BLaER1 (cell line): ENCODE results near the gene GRAMD4.

Experiments
- H3K27ac ChIP-seq: shearing (Covaris generic); formaldehyde crosslinking; 2 replicates; pipeline ENCODE4 v1.8.1; 2022
- H3K27me3 ChIP-seq: shearing (Covaris generic); formaldehyde crosslinking; 2 replicates; pipeline ENCODE4 v1.8.1; 2022
- H3K36me3 ChIP-seq: shearing (Covaris generic); formaldehyde crosslinking; 2 replicates; pipeline ENCODE4 v1.8.1; 2022
- H3K4me1 ChIP-seq: shearing (Covaris generic); formaldehyde crosslinking; 2 replicates; pipeline ENCODE4 v1.8.1; 2022
- H3K4me2 ChIP-seq: shearing (Covaris generic); formaldehyde crosslinking; 2 replicates; pipeline ENCODE4 v1.8.1; 2022
- H3K4me3 ChIP-seq: shearing (Covaris generic); formaldehyde crosslinking; 2 replicates; pipeline ENCODE4 v1.8.1; 2022
- H3K9ac ChIP-seq: shearing (Covaris generic); formaldehyde crosslinking; 2 replicates; pipeline ENCODE4 v1.8.1; 2022
- H3K9me3 ChIP-seq: shearing (Covaris generic); formaldehyde crosslinking; 2 replicates; pipeline ENCODE4 v1.8.1; 2022
- H4K20me1 ChIP-seq: shearing (Covaris generic); formaldehyde crosslinking; 2 replicates; pipeline ENCODE4 v1.8.1; 2022
- Cebpa-rat ChIP-seq: shearing (Covaris generic); IDR thresholded peaks from 2 replicates; pipeline ENCODE4 v1.8.1; 2022

The GRAMD4 gene

GRCh38 chr22:46595545-46595944, 24.6 kb upstream of the GRAMD4 start:
- no peak overlapping the region for H3K4me3 ChIP-seq
- H4K20me1 ChIP-seq, result peaks cover 57% of the 10 kb centered on the region
- H3K27me3 ChIP-seq, result no peaks in the 10 kb centered on the region
- H3K4me2 ChIP-seq, result peak overlapping the region; percentile 90
- H3K4me1 ChIP-seq, result peaks cover 100% of the 10 kb centered on the region
- 0 out of 2 replicates have a peak overlapping the region, but pooled peaks have one; percentile 14 for H3K9ac ChIP-seq
- H3K36me3 ChIP-seq, result peaks cover 20% of the 10 kb centered on the region; the same call in 1 of the 2 replicates
- H3K9me3 ChIP-seq, result no peaks in the 10 kb centered on the region
- TF ChIP-seq Cebpa-rat, result no peak
- peak overlapping the region; percentile 58; the same call in 1 of the 2 replicates for H3K27ac ChIP-seq

GRCh38 chr22:46596032-46596441, 24.1 kb upstream of the GRAMD4 start:
- peak overlapping the region; percentile 35; the same call in 1 of the 2 replicates for H3K27ac ChIP-seq
- H3K27me3 ChIP-seq, result no peaks in the 10 kb centered on the region
- no peaks in the 10 kb centered on the region for H3K9me3 ChIP-seq
- peak overlapping the region; percentile 28; the same call in 1 of the 2 replicates for H3K4me2 ChIP-seq
- H3K36me3 ChIP-seq, result peaks cover 20% of the 10 kb centered on the region; the same call in 1 of the 2 replicates
- no peak overlapping the region for H3K4me3 ChIP-seq
- H4K20me1 ChIP-seq, result peaks cover 62% of the 10 kb centered on the region
- H3K4me1 ChIP-seq, result peaks cover 100% of the 10 kb centered on the region
- 0 out of 2 replicates have a peak overlapping the region, but pooled peaks have one; percentile 14 for H3K9ac ChIP-seq
- TF ChIP-seq Cebpa-rat, result no peak

GRCh38 chr22:46596819-46597218, 23.4 kb upstream of the GRAMD4 start:
- Histone ChIP-seq H3K27ac (no peak overlapping the region), H3K4me2 (peak overlapping the region; percentile 28; the same call in 1 of the 2 replicates), H3K4me3 (no peak overlapping the region), H3K27me3 (no peaks in the 10 kb centered on the region), H3K9me3 (no peaks in the 10 kb centered on the region), H3K9ac (no peak overlapping the region), H3K36me3 (peaks cover 20% of the 10 kb centered on the region; the same call in 1 of the 2 replicates), H3K4me1 (peaks cover 100% of the 10 kb centered on the region), H4K20me1 (peaks cover 66% of the 10 kb centered on the region)
- no peak for TF ChIP-seq Cebpa-rat

GRCh38 chr22:46598224-46598623, 22.0 kb upstream of the GRAMD4 start:
- peaks cover 20% of the 10 kb centered on the region; the same call in 1 of the 2 replicates for H3K36me3 ChIP-seq
- peak overlapping the region; percentile 96 for H3K4me2 ChIP-seq

GRCh38 chr22:46598737-46599424, 21.3 kb upstream of the GRAMD4 start:
- peaks cover 66% of the 10 kb centered on the region for H4K20me1 ChIP-seq
- H3K9me3 ChIP-seq, result no peaks in the 10 kb centered on the region
- H3K9ac ChIP-seq, result no peak overlapping the region
- no peak overlapping the region for H3K27ac ChIP-seq
- peak overlapping the region; percentile 96 for H3K4me2 ChIP-seq
- peaks cover 20% of the 10 kb centered on the region; the same call in 1 of the 2 replicates for H3K36me3 ChIP-seq
- H3K4me1 ChIP-seq, result peaks cover 100% of the 10 kb centered on the region
- no peaks in the 10 kb centered on the region for H3K27me3 ChIP-seq
- H3K4me3 ChIP-seq, result no peak overlapping the region
- peak; percentile 83 for TF ChIP-seq Cebpa-rat

More at GRCh38 chr22:46598224-46598623, 22.0 kb upstream of the GRAMD4 start:
- no peak overlapping the region for H3K9ac ChIP-seq
- H3K27ac ChIP-seq, result no peak overlapping the region
- no peak for TF ChIP-seq Cebpa-rat
- peaks cover 100% of the 10 kb centered on the region for H3K4me1 ChIP-seq
- no peaks in the 10 kb centered on the region for H3K27me3 ChIP-seq
- no peak overlapping the region for H3K4me3 ChIP-seq
- H3K9me3 ChIP-seq, result no peaks in the 10 kb centered on the region
- H4K20me1 ChIP-seq, result peaks cover 66% of the 10 kb centered on the region

- TF ChIP-seq Cebpa-rat, result no peak
- Histone ChIP-seq H3K27ac (no peak overlapping the region), H4K20me1 (peaks cover 63% of the 10 kb centered on the region), H3K9me3 (no peaks in the 10 kb centered on the region), H3K4me2 (peak overlapping the region; percentile 96), H3K4me3 (no peak overlapping the region), H3K9ac (0 out of 2 replicates have a peak overlapping the region, but pooled peaks have one; percentile 26), H3K36me3 (peaks cover 17% of the 10 kb centered on the region; the same call in 1 of the 2 replicates), H3K4me1 (peaks cover 100% of the 10 kb centered on the region), H3K27me3 (no peaks in the 10 kb centered on the region)
Measured at GRCh38 chr22:46600273-46600796, 19.9 kb upstream of the GRAMD4 start.

- Histone ChIP-seq H4K20me1 (peaks cover 59% of the 10 kb centered on the region), H3K36me3 (0 out of 2 replicates have a peak, but pooled peaks cover under 1% of the 10 kb centered on the region), H3K4me2 (peak overlapping the region; percentile 96), H3K27ac (0 out of 2 replicates have a peak overlapping the region, but pooled peaks have one; percentile 84), H3K9me3 (no peaks in the 10 kb centered on the region), H3K4me3 (no peak overlapping the region), H3K4me1 (peaks cover 93% of the 10 kb centered on the region), H3K27me3 (no peaks in the 10 kb centered on the region), H3K9ac (no peak overlapping the region)
- no peak for TF ChIP-seq Cebpa-rat
Measured at GRCh38 chr22:46602025-46602424, 18.2 kb upstream of the GRAMD4 start.

GRCh38 chr22:46604306-46604690, 15.9 kb upstream of the GRAMD4 start:
- TF ChIP-seq Cebpa-rat, result no peak
- Histone ChIP-seq H3K27me3 (no peaks in the 10 kb centered on the region), H3K4me1 (peaks cover 93% of the 10 kb centered on the region), H4K20me1 (peaks cover 60% of the 10 kb centered on the region), H3K27ac (peak overlapping the region; percentile 84), H3K9ac (peak overlapping the region; percentile 73), H3K4me2 (peak overlapping the region; percentile 96), H3K36me3 (peaks cover 10% of the 10 kb centered on the region; the same call in 1 of the 2 replicates), H3K9me3 (no peaks in the 10 kb centered on the region), H3K4me3 (peak overlapping the region; percentile 50)

- Histone ChIP-seq H4K20me1 (peaks cover 60% of the 10 kb centered on the region), H3K27me3 (no peaks in the 10 kb centered on the region), H3K9me3 (no peaks in the 10 kb centered on the region), H3K9ac (no peak overlapping the region), H3K4me2 (no peak overlapping the region), H3K4me3 (no peak overlapping the region), H3K36me3 (peaks cover 10% of the 10 kb centered on the region; the same call in 1 of the 2 replicates), H3K27ac (no peak overlapping the region), H3K4me1 (peaks cover 93% of the 10 kb centered on the region)
- TF ChIP-seq Cebpa-rat, result no peak
Measured at GRCh38 chr22:46605117-46605516, 15.1 kb upstream of the GRAMD4 start.

- H4K20me1 ChIP-seq, result peaks cover 66% of the 10 kb centered on the region
- H3K9me3 ChIP-seq, result no peaks in the 10 kb centered on the region
- no peak overlapping the region for H3K9ac ChIP-seq
- H3K4me1 ChIP-seq, result peaks cover 91% of the 10 kb centered on the region
- H3K4me2 ChIP-seq, result peak overlapping the region; percentile 18; the same call in 1 of the 2 replicates
- H3K27me3 ChIP-seq, result no peaks in the 10 kb centered on the region
- no peak for TF ChIP-seq Cebpa-rat
- H3K36me3 ChIP-seq, result peaks cover 10% of the 10 kb centered on the region; the same call in 1 of the 2 replicates
- no peak overlapping the region for H3K4me3 ChIP-seq
- H3K27ac ChIP-seq, result no peak overlapping the region
Measured at GRCh38 chr22:46606886-46607285, 13.3 kb upstream of the GRAMD4 start.
